Neural cell (in vitro differentiated cells): ENCODE measurements around the gene EXD3. TPM values are rescaled to one million over a fixed set of nuclear protein-coding genes. Genes with fewer than 3 reads are reported as not detected.

Source experiments
- H2AFZ ChIP-seq: fragments of 200-600, 300-800 bp; sonication (generic), shearing (Covaris generic); 2 replicates; pipeline ENCODE4 v1.6.0; 2014; ENCODE audit warnings: low read depth, mild to moderate bottlenecking, antibody characterized with exemption, low read length, moderate library complexity
- H3F3A ChIP-seq: fragments of 200-600 bp; shearing (Covaris generic); 2 replicates; pipeline ENCODE4 v1.6.1; 2016; ENCODE audit warnings: mild to moderate bottlenecking, moderate library complexity, mixed read lengths, antibody characterized with exemption, low read length; ENCODE audit not compliant: insufficient read depth, poor library complexity, severe bottlenecking
- H3K27ac ChIP-seq: fragments of 200-600, 300-800 bp; sonication (generic), shearing (Covaris generic); 2 replicates; pipeline ENCODE4 v1.5.1; 2014; ENCODE audit warnings: mild to moderate bottlenecking, low read length, moderate library complexity
- H3K27me3 ChIP-seq: fragments of 300-800, 200-600 bp; sonication (generic), shearing (Covaris generic); 2 replicates; pipeline ENCODE4 v1.6.0; 2014; ENCODE audit warnings: mild to moderate bottlenecking, low read depth, low read length, moderate library complexity; ENCODE audit not compliant: insufficient read depth
- H3K36me3 ChIP-seq: fragments of 300-800, 200-600 bp; sonication (generic), shearing (Covaris generic); 2 replicates; pipeline ENCODE4 v1.5.1; 2014; ENCODE audit warnings: mild to moderate bottlenecking, antibody characterized with exemption, low read length, moderate library complexity; ENCODE audit not compliant: insufficient read depth
- H3K4me2 ChIP-seq: fragments of 300-800, 200-600 bp; sonication (generic), shearing (Covaris generic); 2 replicates; pipeline ENCODE4 v1.6.0; 2014; ENCODE audit warnings: mild to moderate bottlenecking, low read length
- H3K4me3 ChIP-seq: fragments of 300-800, 200-600 bp; sonication (generic), shearing (Covaris generic); 2 replicates; pipeline ENCODE4 v1.5.1; 2014; ENCODE audit warnings: mild to moderate bottlenecking, low read length, moderate library complexity
- H3K79me2 ChIP-seq: fragments of 200-600 bp; shearing (Covaris generic); replicated peaks from 2 replicates; pipeline ENCODE4 v1.6.0; 2014; ENCODE audit warnings: mild to moderate bottlenecking, low read length, moderate library complexity; ENCODE audit not compliant: insufficient read depth
- H3K9ac ChIP-seq: fragments of 300-800, 200-600 bp; sonication (generic), shearing (Covaris generic); 2 replicates; pipeline ENCODE4 v1.6.1; 2016; ENCODE audit warnings: mild to moderate bottlenecking, low read length, mixed read lengths
- H3K9me2 ChIP-seq: fragments of 200-600 bp; shearing (Covaris generic); 2 replicates; pipeline ENCODE4 v1.6.1; 2016; ENCODE audit warnings: mild to moderate bottlenecking, low read length, mixed read lengths; ENCODE audit not compliant: insufficient read depth
- H3K9me3 ChIP-seq: fragments of 200-600, 300-800 bp; sonication (generic), shearing (Covaris generic); 2 replicates; pipeline ENCODE4 v1.6.1; 2016; ENCODE audit warnings: mild to moderate bottlenecking, mixed run types, low read length, moderate library complexity, mixed read lengths
- H4K20me1 ChIP-seq: fragments of 200-600 bp; shearing (Covaris generic); 2 replicates; pipeline ENCODE4 v1.6.1; 2016; ENCODE audit warnings: mild to moderate bottlenecking, mixed run types; ENCODE audit not compliant: insufficient read depth
- CTCF ChIP-seq: fragments of 450-650 bp; IDR thresholded peaks from 2 replicates; pipeline ENCODE4 v1.5.1; 2014; ENCODE audit warnings: antibody characterized with exemption, mild to moderate bottlenecking, moderate library complexity; ENCODE audit not compliant: poor library complexity, severe bottlenecking
- EP300 ChIP-seq: fragments of 450-650 bp; conservative IDR thresholded peaks from 2 replicates; pipeline ENCODE4 v1.6.1; 2014; ENCODE audit warnings: antibody characterized with exemption, mild to moderate bottlenecking, moderate library complexity; ENCODE audit not compliant: poor library complexity, severe bottlenecking
- EZH2 ChIP-seq: fragments of 200-600, 300-800 bp; shearing (Covaris generic), sonication (generic); IDR thresholded peaks from 2 replicates; pipeline ENCODE4 v1.6.1; 2014; ENCODE audit warnings: antibody characterized with exemption, low read length, borderline replicate concordance, mild to moderate bottlenecking; ENCODE audit not compliant: insufficient read depth, poor library complexity, severe bottlenecking
- MXI1 ChIP-seq: fragments of 450-650 bp; conservative IDR thresholded peaks from 2 replicates; pipeline ENCODE4 v1.6.1; 2014; ENCODE audit warnings: antibody characterized with exemption, mild to moderate bottlenecking; ENCODE audit not compliant: poor library complexity, severe bottlenecking
- POLR2AphosphoS5 ChIP-seq: IDR thresholded peaks from 2 replicates; pipeline ENCODE4 v1.6.1; 2012
- RAD21 ChIP-seq: fragments of 450-650 bp; conservative IDR thresholded peaks from 2 replicates; pipeline ENCODE4 v1.6.1; 2014; ENCODE audit warnings: antibody characterized with exemption, mild to moderate bottlenecking, moderate library complexity
- SMC3 ChIP-seq: fragments of 450-650 bp; conservative IDR thresholded peaks from 2 replicates; pipeline ENCODE4 v1.6.1; 2014; ENCODE audit warnings: antibody characterized with exemption, mild to moderate bottlenecking, moderate library complexity; ENCODE audit not compliant: poor library complexity
- TAF1 ChIP-seq: IDR thresholded peaks from 2 replicates; pipeline ENCODE4 v1.6.1; 2012; ENCODE audit warnings: low read depth
- polyA plus RNA-seq: library from polyadenylated mRNA; depleted of rRNA; stranded (reverse); fragments of >200 nt; gene quantifications from 2 replicates; pipeline ENCODE4 v1.2.3, GENCODE V29; 2014
- TF ChIP-seq, protein P1 (sequence below): IDR thresholded peaks from 2 replicates; pipeline ENCODE4 v1.6.1; 2012; ENCODE audit warnings: borderline replicate concordance

Gene EXD3
- polyA plus RNA-seq, 1 donor from 2014 or later, result 32.9 TPM

DNA sequence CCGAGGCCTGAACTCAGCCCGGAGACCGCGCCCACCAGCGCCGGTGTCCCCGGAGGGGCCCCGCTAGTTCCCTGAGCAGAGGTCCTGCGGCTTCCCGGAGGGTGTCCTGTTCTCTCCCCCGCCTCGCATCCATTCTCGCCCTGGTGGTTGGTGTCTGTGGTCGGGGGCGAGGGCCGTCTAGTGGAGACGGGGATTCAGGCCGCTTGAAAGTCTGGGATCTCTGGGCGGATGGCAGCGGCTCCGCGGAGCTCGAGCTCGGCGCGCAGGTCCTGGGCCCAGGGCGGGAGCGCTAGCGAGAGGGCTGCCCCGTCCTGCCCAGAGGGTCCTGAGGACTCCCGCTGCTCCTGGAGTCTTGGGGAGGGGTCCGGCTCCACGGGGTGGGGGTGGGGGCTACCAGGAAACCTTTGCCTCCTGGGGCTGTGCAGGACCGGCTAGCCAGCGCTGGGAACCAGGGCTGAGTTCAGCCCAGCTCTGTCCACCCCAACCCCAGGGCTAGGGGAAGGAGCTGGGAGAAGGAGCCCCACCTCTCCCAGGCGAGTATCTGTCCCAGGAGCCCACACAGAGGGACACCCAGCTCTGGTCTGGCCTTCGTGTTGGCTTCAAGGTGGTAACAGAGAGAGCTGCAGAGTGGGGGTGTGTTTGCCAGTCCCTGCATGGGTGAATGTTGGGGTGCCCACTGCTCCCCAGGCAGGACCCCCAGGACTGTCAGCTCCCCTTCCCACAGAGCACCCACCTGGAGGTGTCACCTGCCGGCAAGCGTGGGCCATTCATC is 141.4 kb downstream of the EXD3 start:
- Histone ChIP-seq H3K79me2 (no peaks in the 10 kb centered on the region), H3K36me3 (no peaks in the 10 kb centered on the region), H2AFZ (no peak overlapping the region), H3K9me2 (no peaks in the 10 kb centered on the region), H3K4me3 (no peak overlapping the region), H3F3A (no peaks in the 10 kb centered on the region), H3K9ac (no peak overlapping the region), H3K9me3 (no peaks in the 10 kb centered on the region), H3K27me3 (peaks cover 18% of the 10 kb centered on the region), H4K20me1 (no peaks in the 10 kb centered on the region), H3K27ac (no peak overlapping the region), H3K4me2 (no peak overlapping the region)
- no peak for TF ChIP-seq EZH2
- no peak for TF ChIP-seq SMC3

DNA sequence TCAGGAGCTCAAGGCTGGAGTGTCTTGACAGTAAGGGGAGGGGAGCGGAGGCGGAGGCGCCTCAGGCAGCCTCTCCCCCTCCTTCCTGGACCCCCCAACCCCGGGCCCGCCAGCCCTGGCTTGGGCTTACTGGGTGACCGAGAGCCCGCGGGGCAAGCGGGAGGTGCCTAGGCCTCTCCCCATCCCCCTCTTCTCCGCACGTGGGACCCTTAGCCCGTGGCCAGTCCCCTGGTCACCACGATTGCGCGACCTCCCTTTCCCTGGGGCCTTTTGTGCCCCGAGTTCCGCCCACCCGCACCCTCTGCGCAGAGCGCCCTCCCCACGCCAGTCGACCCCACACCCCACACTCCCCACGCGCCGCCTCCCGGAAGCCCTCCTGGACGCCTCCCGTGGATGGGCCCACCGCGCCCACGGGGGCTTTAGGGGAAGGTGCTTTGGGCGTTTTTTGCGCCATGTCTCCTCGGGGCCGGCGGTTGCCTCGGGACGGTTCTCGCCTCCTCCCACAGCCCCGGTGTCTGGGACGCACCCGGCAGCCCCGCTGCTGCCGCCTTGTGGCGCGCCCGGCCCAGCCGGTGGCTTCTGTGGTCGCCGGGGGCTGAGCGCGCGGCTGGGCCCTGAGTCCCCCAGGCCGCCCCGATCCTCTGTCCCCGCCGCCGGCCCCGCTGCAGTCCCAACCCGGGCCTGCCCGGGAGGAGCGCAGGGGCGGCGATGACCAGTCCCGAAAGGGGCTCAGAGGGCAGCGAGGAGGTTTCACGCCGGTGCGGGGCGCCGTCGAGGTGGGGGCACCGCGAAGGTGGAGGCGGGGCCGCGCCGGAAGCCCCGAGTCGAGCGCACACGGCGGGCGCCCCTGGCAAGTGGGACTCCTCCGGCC is 142.3 kb downstream of the EXD3 start:
- Histone ChIP-seq H3F3A (no peaks in the 10 kb centered on the region), H3K9ac (no peak overlapping the region), H4K20me1 (no peaks in the 10 kb centered on the region), H3K9me2 (no peaks in the 10 kb centered on the region), H3K27me3 (peaks cover 18% of the 10 kb centered on the region), H2AFZ (no peak overlapping the region), H3K27ac (no peak overlapping the region), H3K4me3 (no peak overlapping the region), H3K79me2 (no peaks in the 10 kb centered on the region), H3K36me3 (no peaks in the 10 kb centered on the region), H3K4me2 (no peak overlapping the region), H3K9me3 (no peaks in the 10 kb centered on the region)
- TF ChIP-seq CTCF (peak; percentile 48), EZH2 (no peak), TAF1 (no peak), MXI1 (no peak), POLR2AphosphoS5 (no peak), EP300 (no peak), RAD21 (no peak), SMC3 (no peak)
- TF ChIP-seq, protein P1, sequence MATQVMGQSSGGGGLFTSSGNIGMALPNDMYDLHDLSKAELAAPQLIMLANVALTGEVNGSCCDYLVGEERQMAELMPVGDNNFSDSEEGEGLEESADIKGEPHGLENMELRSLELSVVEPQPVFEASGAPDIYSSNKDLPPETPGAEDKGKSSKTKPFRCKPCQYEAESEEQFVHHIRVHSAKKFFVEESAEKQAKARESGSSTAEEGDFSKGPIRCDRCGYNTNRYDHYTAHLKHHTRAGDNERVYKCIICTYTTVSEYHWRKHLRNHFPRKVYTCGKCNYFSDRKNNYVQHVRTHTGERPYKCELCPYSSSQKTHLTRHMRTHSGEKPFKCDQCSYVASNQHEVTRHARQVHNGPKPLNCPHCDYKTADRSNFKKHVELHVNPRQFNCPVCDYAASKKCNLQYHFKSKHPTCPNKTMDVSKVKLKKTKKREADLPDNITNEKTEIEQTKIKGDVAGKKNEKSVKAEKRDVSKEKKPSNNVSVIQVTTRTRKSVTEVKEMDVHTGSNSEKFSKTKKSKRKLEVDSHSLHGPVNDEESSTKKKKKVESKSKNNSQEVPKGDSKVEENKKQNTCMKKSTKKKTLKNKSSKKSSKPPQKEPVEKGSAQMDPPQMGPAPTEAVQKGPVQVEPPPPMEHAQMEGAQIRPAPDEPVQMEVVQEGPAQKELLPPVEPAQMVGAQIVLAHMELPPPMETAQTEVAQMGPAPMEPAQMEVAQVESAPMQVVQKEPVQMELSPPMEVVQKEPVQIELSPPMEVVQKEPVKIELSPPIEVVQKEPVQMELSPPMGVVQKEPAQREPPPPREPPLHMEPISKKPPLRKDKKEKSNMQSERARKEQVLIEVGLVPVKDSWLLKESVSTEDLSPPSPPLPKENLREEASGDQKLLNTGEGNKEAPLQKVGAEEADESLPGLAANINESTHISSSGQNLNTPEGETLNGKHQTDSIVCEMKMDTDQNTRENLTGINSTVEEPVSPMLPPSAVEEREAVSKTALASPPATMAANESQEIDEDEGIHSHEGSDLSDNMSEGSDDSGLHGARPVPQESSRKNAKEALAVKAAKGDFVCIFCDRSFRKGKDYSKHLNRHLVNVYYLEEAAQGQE, result no peak
